SU-DHL-6 (cell line): ENCODE data around the gene RBM26.

Source experiments
- CTCF ChIP-seq: fragments of 200-600 bp; sonication (generic); IDR thresholded peaks from one replicate; pipeline ENCODE4 v1.5.1; 2017; ENCODE audit warnings: antibody characterized with exemption, mild to moderate bottlenecking, low read length, moderate library complexity; ENCODE audit not compliant: insufficient read depth, poor library complexity, severe bottlenecking
- EZH2phosphoT487 ChIP-seq: fragments of 200-600 bp; sonication (generic), shearing (Covaris generic); conservative IDR thresholded peaks from 2 replicates; pipeline ENCODE4 v1.6.1; 2018; ENCODE audit warnings: mild to moderate bottlenecking, antibody characterized with exemption, low read length, moderate library complexity, mixed read lengths

DNA sequence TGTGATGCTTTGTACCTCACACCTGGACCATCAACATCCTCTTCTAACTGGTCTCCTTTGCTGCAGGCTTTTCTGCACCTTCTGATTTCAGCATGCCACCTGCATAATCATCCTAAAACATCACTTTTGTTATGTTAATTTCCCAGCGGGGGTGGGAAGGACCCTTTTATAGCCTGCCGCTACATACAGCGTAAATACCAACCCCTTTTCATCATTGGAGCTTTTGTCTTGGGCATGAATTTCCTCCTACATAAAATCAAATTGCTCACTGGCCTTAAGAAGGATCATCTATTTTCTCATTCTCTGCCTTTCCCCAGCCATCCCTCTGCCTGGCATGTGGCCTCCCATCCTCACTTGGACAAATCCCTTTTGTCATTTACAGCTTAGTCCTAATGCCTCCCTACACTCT, 124.7 kb downstream of the RBM26 start:
- TF ChIP-seq CTCF = no peak
- TF ChIP-seq EZH2phosphoT487 = no peak
